H1 (cell line): ENCODE data around the gene MSL3B.

ENCODE experiments used
- CTCF ChIA-PET: fragments of 300-600 bp; sonication (Branson Sonifier 250); formaldehyde crosslinking; loops from one replicate; lab custom pipeline; 2021; ENCODE audit not compliant: partially characterized antibody; lab: Charles Lee
- POLR2A ChIA-PET: fragments of 300-600 bp; sonication (Branson Sonifier 250); formaldehyde crosslinking; loops from one replicate; lab custom pipeline; 2021; ENCODE audit warnings: inconsistent platforms; ENCODE audit not compliant: partially characterized antibody; lab: Charles Lee
- DNase-seq, 2 experiments: peaks; one replicate each; pipeline versions ENCODE4 v3.0.0 to v3.0.0-alpha.2; 2010 to 2022; ENCODE audit warnings: low spot score in 2 of 2, low read depth in 1 of 2, mixed read lengths in 1 of 2
- FAIRE-seq: peaks from 2 replicates; lab custom pipeline; 2011; peaks lifted over from hg19 to GRCh38; lab: Jason Lieb, UNC
- H2AFZ ChIP-seq: 2 replicates; pipeline ENCODE4 v1.8.1; 2012; ENCODE audit warnings: low read length, inconsistent platforms
- H2AK5ac ChIP-seq: 2 replicates; pipeline ENCODE4 v1.6.1; 2013; ENCODE audit warnings: low read depth, low read length
- H2BK120ac ChIP-seq: replicated peaks from 2 replicates; pipeline ENCODE3; 2013; ENCODE audit warnings: low read depth, low read length, inconsistent platforms
- H2BK12ac ChIP-seq: 2 replicates; pipeline ENCODE4 v1.6.1; 2013; ENCODE audit warnings: low read depth, low read length
- H2BK15ac ChIP-seq: 2 replicates; pipeline ENCODE4 v1.6.1; 2013; ENCODE audit warnings: low read length
- H2BK20ac ChIP-seq: 2 replicates; pipeline ENCODE4 v1.6.1; 2013; ENCODE audit warnings: low read length
- H2BK5ac ChIP-seq: 2 replicates; pipeline ENCODE4 v1.6.1; 2013; ENCODE audit warnings: low read depth, low read length
- H3K14ac ChIP-seq: 2 replicates; pipeline ENCODE4 v1.6.1; 2013; ENCODE audit warnings: inconsistent platforms; ENCODE audit not compliant: insufficient read length
- H3K18ac ChIP-seq: 2 replicates; pipeline ENCODE4 v1.6.1; 2013; ENCODE audit warnings: low read length; ENCODE audit errors: extremely low read depth
- H3K23ac ChIP-seq: 2 replicates; pipeline ENCODE4 v1.6.1; 2013; ENCODE audit warnings: inconsistent platforms; ENCODE audit not compliant: insufficient read length
- H3K23me2 ChIP-seq: 2 replicates; pipeline ENCODE4 v1.6.1; 2013; ENCODE audit warnings: low read depth, low read length
- H3K27ac ChIP-seq: 2 replicates; pipeline ENCODE4 v1.6.1; 2011; ENCODE audit warnings: low read depth, low read length, inconsistent platforms
- H3K27me3 ChIP-seq, 4 experiments: replicated peaks in 1 of 4; 1 replicate in 1 of 4; 2 replicates in 3 of 4; pipeline versions ENCODE4 v1.6.1 to v1.8.1; 2011 to 2013; ENCODE audit warnings: low read length in 3 of 4, mild to moderate bottlenecking in 3 of 4, inconsistent platforms in 2 of 4, mixed read lengths in 2 of 4, moderate library complexity in 1 of 4; ENCODE audit not compliant: control insufficient read depth in 3 of 4, insufficient read depth in 3 of 4; ENCODE audit errors: extremely low read depth in 1 of 4
- H3K36me3 ChIP-seq, 4 experiments: 2 replicates each; pipeline versions ENCODE4 v1.6.1 to v1.8.1; 2011 to 2013; ENCODE audit warnings: mild to moderate bottlenecking in 4 of 4, low read length in 3 of 4, moderate library complexity in 2 of 4, control low read depth in 1 of 4, inconsistent platforms in 1 of 4; ENCODE audit not compliant: insufficient read depth in 4 of 4, control insufficient read depth in 2 of 4
- H3K4ac ChIP-seq: replicated peaks from 2 replicates; pipeline ENCODE3; 2013; ENCODE audit warnings: low read length, low read depth, mixed read lengths, inconsistent platforms; ENCODE audit not compliant: insufficient read length
- H3K4me1 ChIP-seq, 4 experiments: replicated peaks in 1 of 4; 1 replicate in 1 of 4; 2 replicates in 3 of 4; pipeline versions ENCODE4 v1.6.1 to v1.8.1; 2011 to 2013; ENCODE audit warnings: low read length in 3 of 4, inconsistent platforms in 2 of 4, mixed read lengths in 1 of 4; ENCODE audit not compliant: insufficient read depth in 4 of 4, control insufficient read depth in 3 of 4
- H3K4me2 ChIP-seq, 2 experiments: 2 replicates each; pipeline versions ENCODE4 v1.6.1 to v1.8.1; 2011 to 2013; ENCODE audit warnings: low read depth in 2 of 2, low read length in 2 of 2, control low read depth in 1 of 2, inconsistent platforms in 1 of 2, mild to moderate bottlenecking in 1 of 2; ENCODE audit not compliant: insufficient read depth in 1 of 2
- H3K4me3 ChIP-seq, 4 experiments: fragments of 200-600, 300-600 bp in 1 of 4; sonication (generic), shearing (Covaris generic), sonication (Bioruptor Twin) in 1 of 4; 2 replicates each; pipeline versions ENCODE4 v1.5.1 to v1.8.1; 2011 to 2016; ENCODE audit warnings: low read length in 4 of 4, low read depth in 3 of 4, control low read depth in 2 of 4, inconsistent platforms in 2 of 4, mild to moderate bottlenecking in 2 of 4, mixed read lengths in 1 of 4, moderate library complexity in 1 of 4; ENCODE audit not compliant: insufficient read depth in 2 of 4; ENCODE audit errors: extremely low read depth in 1 of 4
- H3K56ac ChIP-seq: replicated peaks from 2 replicates; pipeline ENCODE3; 2013; ENCODE audit warnings: low read depth, mild to moderate bottlenecking, mixed read lengths, low read length, inconsistent platforms; ENCODE audit not compliant: insufficient read length
- H3K79me1 ChIP-seq: 2 replicates; pipeline ENCODE4 v1.6.1; 2013; ENCODE audit warnings: low read depth, low read length, control low read depth
- H3K79me2 ChIP-seq, 2 experiments: 2 replicates each; pipeline versions ENCODE4 v1.6.1 to v1.8.1; 2012 to 2013; ENCODE audit warnings: low read length in 2 of 2, mild to moderate bottlenecking in 2 of 2, inconsistent platforms in 1 of 2; ENCODE audit not compliant: insufficient read depth in 2 of 2, control insufficient read depth in 1 of 2
- H3K9ac ChIP-seq, 4 experiments: replicated peaks in 1 of 4; 1 replicate in 1 of 4; 2 replicates in 3 of 4; pipeline versions ENCODE4 v1.6.1 to v1.8.1; 2011 to 2013; ENCODE audit warnings: low read depth in 3 of 4, low read length in 3 of 4, control low read depth in 2 of 4, mild to moderate bottlenecking in 2 of 4, moderate library complexity in 2 of 4, inconsistent platforms in 1 of 4; ENCODE audit errors: extremely low read depth in 1 of 4
- H3K9me3 ChIP-seq, 2 experiments: 2 replicates each; pipeline versions ENCODE4 v1.6.1 to v1.8.1; 2012 to 2013; ENCODE audit warnings: mild to moderate bottlenecking in 2 of 2, moderate library complexity in 2 of 2, control low read depth in 1 of 2, inconsistent platforms in 1 of 2, low read depth in 1 of 2, low read length in 1 of 2, mixed read lengths in 1 of 2; ENCODE audit not compliant: insufficient read depth in 2 of 2
- H4K20me1 ChIP-seq, 2 experiments: replicated peaks in 1 of 2; 2 replicates each; pipeline versions ENCODE3 to v1.8.1; 2011 to 2013; ENCODE audit warnings: inconsistent platforms in 2 of 2, low read length in 2 of 2, mild to moderate bottlenecking in 1 of 2; ENCODE audit not compliant: insufficient read depth in 2 of 2, control insufficient read depth in 1 of 2
- H4K5ac ChIP-seq: 2 replicates; pipeline ENCODE4 v1.6.1; 2013; ENCODE audit warnings: low read length, low read depth, mixed read lengths, inconsistent platforms; ENCODE audit not compliant: insufficient read length
- H4K8ac ChIP-seq: 2 replicates; pipeline ENCODE4 v1.8.0; 2013; ENCODE audit warnings: mild to moderate bottlenecking, moderate library complexity, low read length, inconsistent platforms; ENCODE audit not compliant: insufficient read depth; ENCODE audit errors: extremely low read depth
- H4K91ac ChIP-seq: replicated peaks from 2 replicates; pipeline ENCODE3; 2013; ENCODE audit warnings: low read length, mixed read lengths, inconsistent platforms; ENCODE audit not compliant: insufficient read length
- KDM1A ChIP-seq: fragments of 200-600, 300-600 bp; sonication (generic); IDR thresholded peaks from 2 replicates; pipeline ENCODE4 v1.7.1; 2016; ENCODE audit warnings: mild to moderate bottlenecking, low read length, borderline replicate concordance
- POLR2A ChIP-seq, 2 experiments: IDR thresholded peaks; 1 replicate in 1 of 2; 2 replicates in 1 of 2; pipeline ENCODE4 v1.6.1; 2011; ENCODE audit warnings: low read depth in 2 of 2, low read length in 2 of 2, mild to moderate bottlenecking in 2 of 2; ENCODE audit errors: control extremely low read depth in 1 of 2
- RFX5 ChIP-seq: IDR thresholded peaks from 2 replicates; pipeline ENCODE4 v1.6.1; 2011; ENCODE audit warnings: low read depth, low read length, improper control_type of control experiment, borderline replicate concordance
- SIN3A ChIP-seq, 2 experiments: IDR thresholded peaks in 1 of 2; conservative IDR thresholded peaks in 1 of 2; 2 replicates each; pipeline ENCODE4 v1.6.1; 2011 to 2012; ENCODE audit warnings: low read length in 2 of 2, improper control_type of control experiment in 1 of 2, low read depth in 1 of 2, mild to moderate bottlenecking in 1 of 2
- ZNF274 ChIP-seq: IDR thresholded peaks from 2 replicates; pipeline ENCODE4 v1.7.0; 2012; ENCODE audit warnings: low read length, borderline replicate concordance; ENCODE audit errors: extremely low read depth
- WGBS, 2 experiments: shearing (Covaris generic) in 1 of 2; methylation state at CpG; one replicate each; pipeline versions ENCODE4 v1.1.6 to v1.1.7; 2013 to 2015; ENCODE audit warnings: low lambda C conversion rate in 2 of 2, mixed read lengths in 2 of 2, inconsistent platforms in 1 of 2, low coverage in 1 of 2, missing lambda C conversion rate in 1 of 2; ENCODE audit not compliant: insufficient replicate concordance in 2 of 2, insufficient coverage in 1 of 2, insufficient read length in 1 of 2; ENCODE audit errors: extremely low coverage in 1 of 2, missing lambda C conversion rate in 1 of 2; 5-methylcytosine and 5-hydroxymethylcytosine counted together

The MSL3B gene

GRCh38 chr2:233892793-233893192, 24.6 kb upstream of the MSL3B start:
- Histone ChIP-seq H2BK12ac (no peak overlapping the region), H2BK120ac (no peak overlapping the region), H3K23me2 (no peaks in the 10 kb centered on the region; the same call in 1 of the 2 replicates), H3K18ac (no peak overlapping the region), H3K9me3 (no peaks in the 10 kb centered on the region), H4K20me1 (no peaks in the 10 kb centered on the region), H3K9ac (no peak overlapping the region), H2BK5ac (no peak overlapping the region), H3K4ac (no peak overlapping the region), H2AFZ (no peak overlapping the region), H3K79me2 (no peaks in the 10 kb centered on the region), H4K8ac (no peak overlapping the region), H4K5ac (no peak overlapping the region), H3K79me1 (no peaks in the 10 kb centered on the region), H3K27me3 (no peaks in the 10 kb centered on the region), H3K4me2 (no peak overlapping the region), H2AK5ac (no peak overlapping the region), H2BK20ac (no peak overlapping the region), H4K91ac (no peak overlapping the region), H3K14ac (no peak overlapping the region), H3K4me1 (no peaks in the 10 kb centered on the region), H3K56ac (no peak overlapping the region), H3K27ac (no peak overlapping the region), H3K36me3 (no peaks in the 10 kb centered on the region), H2BK15ac (no peak overlapping the region), H3K23ac (no peak overlapping the region), H3K4me3 (no peak overlapping the region)
- FAIRE-seq, result no peak
- ChIA-PET CTCF (no interaction called here), POLR2A (no interaction called here)
- 83% methylated on average over 2 of the region's 2 CpGs; no CpG with 5 or more reads in 1 of the 2 experiments for WGBS, 2 experiments
- no peak for DNase-seq
- TF ChIP-seq SIN3A (conservative IDR thresholded peaks at IDR 0.05 in 1 of 2, IDR thresholded peaks at IDR 0.05 in 1 of 2; ENCODE audit: low read depth in 1 of 2, low read length in 2 of 2) (no peak), KDM1A (no peak), POLR2A (IDR thresholded peaks at IDR 0.05; ENCODE audit: control extremely low read depth in 1 of 2, low read depth in 2 of 2, low read length in 2 of 2) (no peak), RFX5 (no peak), ZNF274 (no peak)
